ENCODE measurements around the gene ACKR4.
"Not testable (repeated sequence)": the region's sequence is repeated elsewhere in the genome, so short reads cannot be mapped to it uniquely, and the experiment has no call there.

The ACKR4 gene

DNA sequence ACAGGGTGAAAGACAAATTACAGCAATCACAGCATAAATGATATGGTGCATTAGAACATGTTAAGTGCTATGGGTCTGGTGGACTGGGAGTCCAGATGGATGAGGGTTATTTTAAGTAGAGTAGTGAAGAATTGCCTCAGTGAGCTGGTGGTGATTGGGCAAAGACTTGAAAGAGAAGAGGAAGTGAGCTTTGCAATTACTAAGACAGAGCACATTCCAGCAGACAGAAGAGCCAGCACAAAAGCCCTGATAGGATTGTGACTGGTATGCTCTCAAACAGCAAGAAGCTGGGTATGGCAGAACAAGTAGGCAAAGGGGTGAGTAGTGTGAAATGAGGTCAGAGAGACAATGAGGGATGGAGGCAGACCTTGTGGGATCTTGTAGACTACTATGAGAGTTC, 2.1 kb upstream of the ACKR4 start:
- DNase-seq, result no peak

GRCh38 chr3:132596326-132596725, 744 bp upstream of the ACKR4 start:
- DNase-seq, result no peak

DNA sequence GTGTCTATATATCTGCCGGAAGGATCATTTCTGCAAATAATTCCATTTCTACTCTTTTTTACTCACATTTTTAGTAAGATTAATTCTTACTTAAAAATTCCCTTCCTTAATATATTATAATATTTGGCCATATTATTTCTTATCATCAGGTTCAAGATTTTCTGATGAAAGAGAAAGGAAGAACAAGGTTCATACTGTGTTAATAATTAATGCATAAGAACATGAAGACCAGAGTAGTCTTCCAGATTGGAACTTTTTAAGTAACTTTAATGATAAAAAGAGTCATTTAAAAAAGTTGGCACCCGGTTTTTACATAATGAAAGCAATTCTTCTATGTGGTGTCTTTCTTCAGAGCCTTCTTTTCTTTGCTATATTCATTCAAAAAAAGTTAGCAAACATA, 590 bp downstream of the ACKR4 start:
- no peak for DNase-seq

GRCh38 chr3:132598181-132598580, 1.1 kb downstream of the ACKR4 start:
- DNase-seq, result no peak

- not testable (repeated sequence) for DNase-seq
Measured at GRCh38 chr3:132600614-132601013, 3.5 kb downstream of the ACKR4 start.

- no peak for DNase-seq
Measured at GRCh38 chr3:132605374-132605792, 8.3 kb downstream of the ACKR4 start.

- no peak for DNase-seq
Measured at GRCh38 chr3:132606085-132606484, 9.0 kb downstream of the ACKR4 start.

DNA sequence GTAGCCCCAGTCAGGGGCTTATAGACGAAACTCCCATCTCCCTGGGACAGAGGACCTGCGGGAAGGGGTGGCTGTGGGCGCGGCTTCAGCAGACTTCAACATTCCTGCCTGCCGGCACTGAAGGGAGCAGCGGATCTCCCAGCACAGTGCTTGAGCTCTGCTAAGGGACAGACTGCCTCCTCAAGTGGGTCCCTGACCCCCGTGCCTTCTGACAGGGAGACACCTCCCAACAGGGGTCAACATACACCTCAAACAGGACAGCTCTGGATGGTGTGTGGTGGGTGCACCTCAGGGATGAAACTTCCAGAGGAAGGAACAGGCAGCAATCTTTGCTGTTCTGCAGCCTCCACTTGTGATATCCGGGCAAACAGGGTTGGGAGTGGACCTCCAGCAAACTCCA, 9.6 kb downstream of the ACKR4 start:
- DNase-seq, result not testable (repeated sequence)

DNA sequence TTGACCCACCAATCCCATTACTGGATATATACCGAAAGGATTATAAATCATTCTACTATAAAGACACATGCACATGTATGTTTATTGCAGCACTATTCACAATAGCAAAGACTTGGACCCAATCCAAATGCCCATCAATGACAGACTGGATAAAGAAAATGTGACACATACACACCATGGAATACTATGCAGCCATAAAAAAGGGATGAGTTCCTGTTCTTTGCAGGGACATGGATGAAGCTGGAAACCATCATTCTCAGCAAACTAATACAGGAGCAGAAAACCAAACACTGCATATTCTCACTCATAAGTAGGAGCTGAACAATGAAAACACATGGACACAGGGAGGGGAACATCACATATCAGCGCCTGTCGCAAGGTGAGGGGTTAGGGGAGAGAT, 18.2 kb downstream of the ACKR4 start:
- DNase-seq, result not testable (repeated sequence)

DNA sequence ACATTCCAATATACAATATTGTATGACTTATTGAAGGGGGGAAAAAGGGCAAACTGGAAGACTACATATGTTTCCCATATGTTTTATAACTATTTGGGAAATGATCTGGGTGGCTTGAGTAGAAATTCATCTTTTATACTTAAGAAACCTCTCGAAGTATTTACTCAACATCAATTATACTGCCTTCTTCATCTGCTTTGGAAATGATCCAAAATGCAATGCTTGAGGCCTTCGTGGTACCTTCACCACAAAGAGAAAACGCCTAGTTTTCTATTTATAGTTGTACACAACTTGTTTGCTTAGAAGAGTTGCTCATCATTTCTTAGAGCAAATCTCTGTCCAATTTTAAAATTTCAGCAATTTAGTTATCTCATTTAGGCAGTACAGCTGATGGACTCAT, 18.8 kb downstream of the ACKR4 start:
- no peak for DNase-seq

- no peak for DNase-seq
Measured at GRCh38 chr3:132616780-132617179, 19.7 kb downstream of the ACKR4 start.

GRCh38 chr3:132622148-132622547, 25.1 kb downstream of the ACKR4 start:
- no peak for DNase-seq

GRCh38 chr3:132622761-132623160, 25.7 kb downstream of the ACKR4 start:
- DNase-seq, result no peak

- no peak for DNase-seq
Measured at GRCh38 chr3:132623646-132624045, 26.6 kb downstream of the ACKR4 start.

DNA sequence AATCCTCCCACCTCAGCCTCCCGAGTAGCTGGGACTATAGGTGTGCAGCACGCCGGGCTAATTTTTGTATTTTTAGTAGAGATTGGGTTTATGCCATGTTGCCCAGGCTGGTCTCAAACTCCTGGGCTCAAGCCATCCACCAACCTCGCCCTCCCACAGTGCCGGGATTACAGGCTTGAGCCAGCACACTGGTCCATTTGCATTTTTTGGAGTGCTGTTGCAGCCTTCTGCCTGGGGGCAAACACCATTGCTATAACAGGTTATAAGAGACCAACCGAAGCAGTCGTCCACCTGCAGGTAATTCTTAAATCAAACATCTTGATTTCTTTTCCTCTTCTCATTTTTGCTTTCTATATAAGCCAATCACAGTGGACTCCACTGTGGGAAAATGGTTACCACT, 27.7 kb downstream of the ACKR4 start:
- no peak for DNase-seq

- DNase-seq, result no peak
Measured at GRCh38 chr3:132625613-132626012, 28.5 kb downstream of the ACKR4 start.

DNA sequence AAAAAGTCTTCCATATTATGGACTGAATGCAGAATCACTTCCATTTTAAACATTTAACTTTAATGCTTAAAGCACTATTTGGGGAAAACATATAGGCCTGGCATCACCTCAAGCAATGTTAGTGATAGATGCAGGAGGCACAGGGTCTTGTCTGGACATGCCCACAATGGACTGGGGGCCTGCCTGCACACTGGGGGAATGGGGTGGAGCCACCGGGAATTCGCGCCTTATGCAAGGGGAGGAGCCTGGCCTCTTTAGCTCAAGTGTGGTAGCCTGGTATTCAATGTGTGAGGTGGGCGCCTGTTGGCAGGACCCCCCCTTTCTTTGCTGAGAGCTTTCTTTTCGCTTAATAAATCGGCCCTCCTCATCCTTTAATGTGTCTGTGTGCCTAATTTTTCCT, 29.9 kb downstream of the ACKR4 start:
- DNase-seq, result no peak

DNA sequence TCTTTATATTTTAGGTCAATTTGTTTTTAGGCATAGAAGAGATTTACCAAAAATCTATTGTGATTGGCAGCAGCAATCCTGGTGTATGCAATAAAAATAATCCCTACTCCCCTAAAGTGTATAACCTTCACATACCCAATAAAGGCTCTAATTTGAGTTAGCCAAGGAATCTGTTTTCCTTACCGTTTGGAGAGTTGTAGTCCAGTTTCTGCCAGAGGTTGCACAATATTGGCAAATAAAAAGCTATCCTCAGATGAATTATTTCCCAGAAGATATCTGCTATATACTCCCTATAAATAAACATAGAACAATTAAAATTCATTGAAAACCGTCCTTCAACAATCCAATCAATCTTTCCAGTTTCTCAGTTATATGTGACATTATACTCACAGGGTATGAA, 31.1 kb downstream of the ACKR4 start:
- no peak for DNase-seq

DNA sequence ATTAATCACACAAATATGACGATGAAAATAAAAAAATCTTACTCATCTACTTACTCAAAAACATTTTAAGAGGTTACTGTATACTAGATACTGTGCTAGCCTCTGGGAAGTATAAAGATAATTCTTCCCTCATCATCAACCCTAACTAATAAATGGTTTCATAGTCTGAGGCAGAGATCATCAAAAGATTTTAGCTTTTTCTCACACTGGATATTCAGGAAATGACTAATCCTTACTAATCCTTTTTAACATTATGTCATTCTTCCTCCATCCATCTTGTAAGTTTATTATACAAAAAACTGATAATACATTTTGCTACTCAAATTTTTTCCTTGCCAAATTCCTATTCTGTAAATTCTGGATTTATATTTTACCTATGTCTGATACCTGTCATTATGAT, 32.9 kb downstream of the ACKR4 start:
- no peak for DNase-seq

DNA sequence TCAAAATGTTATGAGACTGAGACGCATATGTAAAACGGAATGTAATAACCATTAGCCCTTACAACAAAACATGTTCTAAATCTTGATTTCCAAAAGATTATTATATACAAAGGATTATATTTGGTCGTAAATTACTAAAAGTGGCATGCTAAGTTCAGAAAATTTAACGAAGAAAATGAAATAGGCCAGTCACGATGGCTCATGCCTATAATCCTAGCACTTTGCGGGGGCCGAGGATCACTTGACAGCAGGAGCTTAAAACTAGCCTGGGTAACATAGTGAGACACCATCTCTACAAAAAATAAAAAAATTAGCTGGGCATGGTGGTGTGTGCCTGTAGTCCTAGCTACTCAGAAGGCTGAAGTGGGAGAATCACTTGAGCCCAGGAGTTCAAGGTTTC, 33.5 kb downstream of the ACKR4 start:
- DNase-seq, result no peak

- no peak for DNase-seq
Measured at GRCh38 chr3:132635052-132635451, 38.0 kb downstream of the ACKR4 start.

DNA sequence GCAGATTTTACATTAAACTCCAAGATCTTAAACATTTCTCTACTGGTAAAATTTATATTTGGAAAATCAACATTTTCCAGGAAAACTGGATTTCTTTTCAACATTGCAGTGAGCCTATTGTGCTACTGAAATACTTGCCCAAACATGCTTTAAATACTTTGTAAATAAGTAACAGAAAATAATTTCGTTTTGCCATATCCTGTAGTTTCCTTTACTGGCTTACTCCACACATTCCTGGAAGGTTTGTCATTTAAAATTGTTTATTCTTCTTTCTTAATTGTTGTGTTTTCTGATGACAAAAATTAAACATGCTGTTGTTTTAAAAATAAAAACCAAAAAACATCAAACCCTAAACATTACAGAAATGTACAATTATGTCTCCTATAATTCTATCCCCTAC, 40.5 kb downstream of the ACKR4 start:
- DNase-seq, result no peak

- DNase-seq, result no peak
Measured at GRCh38 chr3:132638706-132639105, 41.6 kb downstream of the ACKR4 start.

- not testable (repeated sequence) for DNase-seq
Measured at GRCh38 chr3:132641427-132641826, 44.4 kb downstream of the ACKR4 start.

GRCh38 chr3:132641837-132642538, 44.9 kb downstream of the ACKR4 start:
- DNase-seq, result peak; percentile 26

DNA sequence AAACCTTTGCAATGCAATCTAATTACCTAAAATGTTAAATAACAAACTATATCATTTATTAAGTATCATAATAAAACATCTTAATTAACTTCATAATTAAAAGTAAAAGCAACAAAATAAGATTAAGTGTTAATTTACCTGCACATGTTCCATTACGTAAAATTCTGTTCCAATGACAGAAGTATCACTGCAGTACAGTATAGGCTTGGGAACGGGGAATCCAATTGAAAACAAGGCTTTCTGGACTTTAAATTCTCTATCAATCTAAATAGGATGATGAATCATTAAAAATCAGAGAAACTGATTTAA, 45.4 kb downstream of the ACKR4 start:
- DNase-seq, result no peak

Measured in NCI-H345 (cell line).